ENCODE measurements around the gene CD47.

CD47 gene

DNA sequence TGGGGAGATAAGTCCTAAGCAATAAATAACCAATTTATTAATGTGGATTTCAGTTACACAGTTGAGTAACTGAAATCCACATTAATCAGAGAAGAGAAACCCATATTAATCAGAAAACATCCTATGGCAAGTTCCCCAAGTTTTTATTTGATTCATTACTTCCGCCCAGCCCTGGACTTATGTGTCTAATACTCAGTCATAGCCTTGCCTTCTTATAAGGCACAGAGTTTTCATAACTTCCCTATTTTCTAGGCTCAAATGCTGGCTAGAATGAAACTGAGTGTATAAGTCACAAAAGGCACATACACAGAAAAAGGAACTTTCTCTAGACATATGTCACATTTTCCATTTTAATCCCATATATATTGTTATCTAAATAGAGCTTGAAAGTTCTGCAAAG lies 28.8 kb downstream of the CD47 start:
- H4K20me1 ChIP-seq = peaks cover 0 to 70% (median 0%) of the 10 kb centered on the region in 11 experiments; a peak in 3 of 22 replicates
- peaks cover 5 to 51% (median 8%) of the 10 kb centered on the region in 10 experiments; a peak in 17 of 20 replicates for H3K4me1 ChIP-seq
- H3K4me3 ChIP-seq = no peak overlapping the region
- no peak for TF ChIP-seq Cebpa-rat (IDR thresholded peaks at IDR 0.05)
- H3K9me3 ChIP-seq (replicated peaks in 1 of 11) = no peaks in the 10 kb centered on the region
- H3K36me3 ChIP-seq = peaks cover 54 to 95% (median 78%) of the 10 kb centered on the region in 11 experiments
- H3K27me3 ChIP-seq = no peaks in the 10 kb centered on the region
- H3K9ac ChIP-seq = no peak overlapping the region
- H3K27ac ChIP-seq = peak overlapping the region in 1 of 11 experiments; percentile 6; a peak in 1 of 22 replicates
- H3K4me2 ChIP-seq = peak overlapping the region in 3 of 11 experiments; percentile 57 to 82 (median 64); a peak in 5 of 22 replicates

DNA sequence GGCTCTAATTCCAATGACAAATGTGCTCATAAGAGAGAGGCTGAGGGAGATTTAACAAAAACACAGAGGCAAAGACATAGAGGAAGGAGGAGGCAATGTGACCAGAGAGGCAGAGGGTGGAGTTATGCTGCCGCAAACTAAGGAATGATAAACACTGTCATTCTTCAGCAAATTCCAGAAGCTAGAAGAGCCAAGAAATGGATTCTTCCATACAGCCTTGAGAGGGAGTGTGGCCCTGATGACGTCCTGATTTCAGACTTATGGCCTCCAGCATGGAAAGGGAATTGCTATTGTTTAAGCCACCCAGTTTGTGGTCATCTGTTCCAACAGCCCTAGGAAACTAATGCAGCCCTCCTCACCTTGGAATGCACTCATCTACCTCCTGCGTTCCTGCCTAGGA lies 30.5 kb downstream of the CD47 start:
- H3K27me3 ChIP-seq = no peaks in the 10 kb centered on the region
- H3K4me2 ChIP-seq = no peak overlapping the region
- H3K27ac ChIP-seq = no peak overlapping the region
- no peaks in the 10 kb centered on the region for H3K9me3 ChIP-seq (replicated peaks in 1 of 11)
- H3K36me3 ChIP-seq = peaks cover 57 to 91% (median 80%) of the 10 kb centered on the region in 11 experiments
- no peak overlapping the region for H3K4me3 ChIP-seq
- H3K4me1 ChIP-seq = peaks cover 4 to 35% (median 6%) of the 10 kb centered on the region in 10 experiments; a peak in 17 of 20 replicates
- TF ChIP-seq Cebpa-rat (IDR thresholded peaks at IDR 0.05) = no peak
- H4K20me1 ChIP-seq = peaks cover 0 to 60% (median 0%) of the 10 kb centered on the region in 11 experiments; a peak in 3 of 22 replicates
- no peak overlapping the region for H3K9ac ChIP-seq

DNA sequence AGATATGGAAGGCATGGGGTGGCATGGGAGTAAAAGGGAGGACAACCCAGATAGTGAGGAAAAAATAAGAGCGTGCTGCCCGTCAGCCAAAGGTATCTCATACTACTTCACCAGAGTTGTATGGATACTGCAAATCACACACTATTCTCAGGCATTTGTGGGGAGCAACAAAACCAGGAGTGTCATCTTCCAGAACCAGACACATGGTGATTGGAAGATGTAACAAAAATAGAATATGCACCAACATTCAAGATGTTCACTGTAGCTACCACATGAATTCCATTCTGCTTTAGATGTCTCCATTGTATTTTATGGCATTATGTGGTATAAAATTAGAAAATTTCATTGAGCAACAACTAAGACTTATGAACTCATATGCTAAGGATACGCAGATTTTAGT lies 34.9 kb downstream of the CD47 start:
- TF ChIP-seq Cebpa-rat (IDR thresholded peaks at IDR 0.05) = no peak
- H3K27ac ChIP-seq = no peak overlapping the region
- H3K4me1 ChIP-seq = no peaks in the 10 kb centered on the region
- no peaks in the 10 kb centered on the region; a peak in 1 of 22 replicates for H3K9me3 ChIP-seq (replicated peaks in 1 of 11)
- peaks cover 75 to 99% (median 93%) of the 10 kb centered on the region in 11 experiments for H3K36me3 ChIP-seq
- H3K9ac ChIP-seq = no peak overlapping the region
- H4K20me1 ChIP-seq = peaks cover 0 to 56% (median 0%) of the 10 kb centered on the region in 11 experiments; a peak in 4 of 22 replicates
- no peak overlapping the region for H3K4me2 ChIP-seq
- no peak overlapping the region for H3K4me3 ChIP-seq
- H3K27me3 ChIP-seq = no peaks in the 10 kb centered on the region

DNA sequence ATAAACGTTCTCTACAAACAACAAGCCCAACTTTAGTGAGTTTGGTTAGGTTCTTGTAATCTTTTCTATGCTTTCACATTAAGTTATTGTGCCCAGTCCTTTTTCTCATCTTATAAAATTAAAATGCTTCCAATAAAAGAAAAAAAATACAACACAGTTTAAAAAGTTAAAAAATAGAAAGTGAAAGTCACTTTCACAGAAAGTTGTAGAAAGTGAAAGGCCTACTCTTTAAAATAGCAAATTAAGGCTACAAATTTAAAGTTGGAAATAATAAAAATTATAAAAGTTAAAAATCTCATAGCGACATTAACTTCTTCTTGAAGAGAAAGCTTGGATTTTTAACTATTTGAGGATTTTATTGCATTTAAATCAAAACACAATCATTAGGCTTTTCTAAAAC lies 35.9 kb downstream of the CD47 start:
- Histone ChIP-seq H3K4me3 (no peak overlapping the region), H3K27ac (no peak overlapping the region), H3K9me3 (replicated peaks in 1 of 11) (no peaks in the 10 kb centered on the region; a peak in 1 of 22 replicates), H3K9ac (no peak overlapping the region), H3K36me3 (peaks cover 75 to 99% (median 93%) of the 10 kb centered on the region in 11 experiments), H3K4me2 (no peak overlapping the region), H3K27me3 (no peaks in the 10 kb centered on the region), H3K4me1 (no peaks in the 10 kb centered on the region), H4K20me1 (peaks cover 0 to 48% (median 0%) of the 10 kb centered on the region in 11 experiments; a peak in 4 of 22 replicates)
- TF ChIP-seq Cebpa-rat (IDR thresholded peaks at IDR 0.05) = no peak

DNA sequence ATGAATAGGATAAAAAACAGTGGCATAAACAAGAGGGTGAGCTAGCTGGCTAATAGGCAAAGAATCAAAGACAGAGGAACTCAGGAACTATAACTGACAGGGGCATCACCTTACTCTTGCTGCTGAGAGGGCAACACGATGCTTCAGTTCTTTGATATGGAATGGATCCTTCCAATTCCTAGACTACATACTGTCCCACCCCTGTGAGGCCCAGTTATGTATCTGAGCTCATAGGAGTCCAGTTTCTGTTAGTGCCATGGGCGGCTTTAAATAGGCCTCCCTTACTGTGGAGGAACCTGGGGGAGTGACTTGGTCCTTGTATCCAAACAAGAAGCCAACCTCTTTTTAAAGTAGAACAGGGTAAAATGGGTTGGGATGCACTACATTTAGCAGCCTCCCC lies 37.3 kb downstream of the CD47 start:
- no peak overlapping the region for H3K4me3 ChIP-seq
- no peak overlapping the region for H3K4me2 ChIP-seq
- H3K27me3 ChIP-seq = no peaks in the 10 kb centered on the region
- H4K20me1 ChIP-seq = peaks cover 0 to 41% (median 0%) of the 10 kb centered on the region in 11 experiments; a peak in 4 of 22 replicates
- H3K27ac ChIP-seq = no peak overlapping the region
- no peaks in the 10 kb centered on the region for H3K4me1 ChIP-seq
- H3K9ac ChIP-seq = no peak overlapping the region
- TF ChIP-seq Cebpa-rat (IDR thresholded peaks at IDR 0.05) = no peak
- peaks cover 75 to 97% (median 91%) of the 10 kb centered on the region in 11 experiments for H3K36me3 ChIP-seq
- H3K9me3 ChIP-seq (replicated peaks in 1 of 11) = no peaks in the 10 kb centered on the region; a peak in 1 of 22 replicates

DNA sequence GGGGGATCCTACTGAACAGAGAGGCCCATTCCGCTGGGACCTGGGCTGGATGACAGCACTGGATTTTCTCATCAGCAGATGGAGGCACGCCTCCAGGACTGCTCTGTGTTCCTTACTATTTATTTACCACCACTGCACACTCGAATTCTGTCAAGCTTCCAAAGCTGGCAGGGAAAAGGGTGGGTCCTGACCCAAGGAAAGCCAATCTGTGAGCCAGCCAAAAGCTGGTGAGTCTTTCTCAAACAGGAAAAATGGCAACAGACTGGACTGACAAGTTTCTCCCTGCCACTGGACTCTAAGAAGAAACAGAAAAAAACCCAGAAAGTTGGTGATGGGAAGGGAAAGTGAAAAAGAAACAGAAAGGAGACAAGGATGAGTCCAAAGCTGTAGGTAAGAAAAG lies 37.8 kb downstream of the CD47 start:
- Histone ChIP-seq H3K4me3 (no peak overlapping the region), H3K27ac (no peak overlapping the region)

DNA sequence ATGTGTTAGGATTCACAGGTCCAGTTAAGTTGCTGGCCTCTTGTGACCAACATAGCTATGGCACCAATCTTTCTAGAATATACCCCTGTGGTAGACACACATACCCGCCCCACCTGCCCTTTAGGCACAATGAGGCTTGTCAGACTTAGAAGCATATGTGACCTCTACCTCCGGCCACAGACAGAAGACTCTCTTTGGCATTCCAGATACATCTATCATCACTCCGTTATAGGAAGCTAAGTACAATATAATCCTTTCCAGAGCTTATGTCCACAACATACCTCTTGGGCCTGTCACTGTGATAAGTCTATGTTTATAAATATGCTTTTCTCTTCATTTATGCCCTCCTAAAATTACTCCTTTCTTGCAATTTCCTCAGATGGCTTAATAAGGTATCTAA lies 39.8 kb downstream of the CD47 start:
- Histone ChIP-seq H3K9ac (no peak overlapping the region), H3K36me3 (peaks cover 80 to 100% (median 89%) of the 10 kb centered on the region in 11 experiments), H3K27ac (no peak overlapping the region), H3K4me3 (no peak overlapping the region), H4K20me1 (peaks cover 0 to 41% (median 0%) of the 10 kb centered on the region in 11 experiments; a peak in 4 of 22 replicates), H3K4me1 (no peaks in the 10 kb centered on the region), H3K9me3 (replicated peaks in 1 of 11) (no peaks in the 10 kb centered on the region; a peak in 1 of 22 replicates), H3K27me3 (no peaks in the 10 kb centered on the region), H3K4me2 (no peak overlapping the region)
- no peak for TF ChIP-seq Cebpa-rat (IDR thresholded peaks at IDR 0.05)

More for the DNA sequence above, 37.8 kb downstream of the CD47 start:
- no peak overlapping the region for H3K9ac ChIP-seq
- H4K20me1 ChIP-seq = peaks cover 0 to 37% (median 0%) of the 10 kb centered on the region in 11 experiments; a peak in 4 of 22 replicates
- no peak for TF ChIP-seq Cebpa-rat (IDR thresholded peaks at IDR 0.05)
- H3K36me3 ChIP-seq = peaks cover 71 to 97% (median 88%) of the 10 kb centered on the region in 11 experiments
- H3K4me1 ChIP-seq = no peaks in the 10 kb centered on the region
- no peak overlapping the region for H3K4me2 ChIP-seq
- H3K27me3 ChIP-seq = no peaks in the 10 kb centered on the region
- H3K9me3 ChIP-seq (replicated peaks in 1 of 11) = no peaks in the 10 kb centered on the region; a peak in 1 of 22 replicates

DNA sequence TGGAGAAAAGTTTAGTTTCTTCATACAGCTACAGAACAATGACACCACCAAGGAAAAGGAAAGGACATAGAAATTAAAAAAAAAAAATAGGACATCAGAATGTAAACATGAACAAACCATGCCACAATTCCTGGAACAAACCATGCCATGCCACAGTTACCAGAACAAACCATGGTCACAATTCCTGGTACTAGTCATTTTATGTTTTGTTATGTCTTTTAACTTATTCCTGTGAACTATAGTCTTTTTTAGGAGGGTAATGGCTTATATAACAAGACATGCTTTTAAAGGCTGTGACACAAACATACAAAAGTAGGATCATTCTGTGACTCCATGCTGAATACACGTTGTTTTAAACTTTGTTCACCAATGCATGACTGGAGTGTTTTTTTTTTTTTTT lies 42.8 kb downstream of the CD47 start:
- no peak for TF ChIP-seq Cebpa-rat (IDR thresholded peaks at IDR 0.05)
- H3K27ac ChIP-seq = no peak overlapping the region
- H3K27me3 ChIP-seq = no peaks in the 10 kb centered on the region
- H3K9me3 ChIP-seq (replicated peaks in 1 of 11) = no peaks in the 10 kb centered on the region; a peak in 1 of 22 replicates
- no peak overlapping the region for H3K9ac ChIP-seq
- no peak overlapping the region for H3K4me3 ChIP-seq
- H3K36me3 ChIP-seq = peaks cover 61 to 98% (median 78%) of the 10 kb centered on the region in 11 experiments
- H3K4me2 ChIP-seq = no peak overlapping the region
- H3K4me1 ChIP-seq = no peaks in the 10 kb centered on the region
- peaks cover 0 to 17% (median 0%) of the 10 kb centered on the region in 11 experiments; a peak in 4 of 22 replicates for H4K20me1 ChIP-seq

DNA sequence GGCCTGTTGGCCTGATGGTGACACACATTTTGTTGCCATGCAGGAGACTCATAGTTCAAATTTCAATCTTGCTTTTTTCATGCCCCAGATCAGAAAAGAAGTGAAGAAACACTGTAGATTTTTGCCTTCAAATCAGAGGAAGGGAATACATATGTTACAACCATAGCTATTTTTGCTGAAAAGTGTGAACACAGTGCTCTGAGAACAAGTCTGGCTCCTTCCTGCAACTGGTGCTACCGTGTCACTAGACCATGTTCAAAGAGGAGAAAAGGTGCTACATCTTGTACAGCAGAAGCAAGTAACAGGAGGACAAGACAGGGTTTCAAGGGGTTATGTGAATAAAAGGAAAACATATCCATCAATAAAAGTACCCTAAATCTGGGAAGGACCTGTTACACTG lies 44.6 kb downstream of the CD47 start:
- no peak overlapping the region for H3K4me3 ChIP-seq
- H3K9me3 ChIP-seq (replicated peaks in 1 of 11) = no peaks in the 10 kb centered on the region
- H3K27ac ChIP-seq = no peak overlapping the region
- no peak for TF ChIP-seq Cebpa-rat (IDR thresholded peaks at IDR 0.05)
- H4K20me1 ChIP-seq = peaks cover 0 to 9% (median 0%) of the 10 kb centered on the region in 11 experiments; a peak in 1 of 22 replicates
- H3K4me2 ChIP-seq = no peak overlapping the region
- H3K9ac ChIP-seq = no peak overlapping the region
- no peaks in the 10 kb centered on the region for H3K4me1 ChIP-seq
- H3K27me3 ChIP-seq = no peaks in the 10 kb centered on the region
- peaks cover 53 to 98% (median 78%) of the 10 kb centered on the region in 11 experiments for H3K36me3 ChIP-seq

DNA sequence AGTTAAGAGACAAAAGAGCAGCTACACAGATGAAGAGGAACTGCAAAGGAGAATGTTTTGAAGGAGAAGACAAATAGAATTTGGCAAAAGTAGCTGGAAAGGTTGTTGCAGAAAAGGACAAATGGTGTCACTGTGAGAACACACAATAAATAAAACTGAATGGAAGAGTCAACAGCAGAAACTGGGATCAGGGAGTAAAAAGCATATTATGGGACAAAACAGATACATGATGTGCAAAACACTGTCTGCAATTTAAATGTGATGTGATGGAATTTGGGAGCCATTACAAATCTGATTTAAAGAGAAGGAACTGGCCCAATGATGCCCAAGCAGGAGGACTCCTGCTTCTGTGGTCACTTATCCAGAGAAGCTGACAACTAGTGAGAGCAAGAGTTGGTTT lies 46.1 kb downstream of the CD47 start:
- Histone ChIP-seq H3K9me3 (replicated peaks in 1 of 11) (no peaks in the 10 kb centered on the region), H3K4me3 (no peak overlapping the region), H3K27me3 (no peaks in the 10 kb centered on the region), H3K36me3 (peaks cover 38 to 95% (median 63%) of the 10 kb centered on the region in 11 experiments), H3K27ac (no peak overlapping the region), H4K20me1 (peaks cover 0 to 9% (median 0%) of the 10 kb centered on the region in 11 experiments; a peak in 1 of 22 replicates), H3K9ac (no peak overlapping the region), H3K4me1 (no peaks in the 10 kb centered on the region; a peak in 1 of 20 replicates), H3K4me2 (no peak overlapping the region)
- TF ChIP-seq Cebpa-rat (IDR thresholded peaks at IDR 0.05) = no peak
